ENCODE results near the gene MATR3.
A peak's percentile ranks its signal among the peaks of the same experiment; 100 is the strongest.
"Not testable (repeated sequence)": the region's sequence is repeated elsewhere in the genome, so short reads cannot be mapped to it uniquely, and the experiment has no call there.

The MATR3 gene, protein sequence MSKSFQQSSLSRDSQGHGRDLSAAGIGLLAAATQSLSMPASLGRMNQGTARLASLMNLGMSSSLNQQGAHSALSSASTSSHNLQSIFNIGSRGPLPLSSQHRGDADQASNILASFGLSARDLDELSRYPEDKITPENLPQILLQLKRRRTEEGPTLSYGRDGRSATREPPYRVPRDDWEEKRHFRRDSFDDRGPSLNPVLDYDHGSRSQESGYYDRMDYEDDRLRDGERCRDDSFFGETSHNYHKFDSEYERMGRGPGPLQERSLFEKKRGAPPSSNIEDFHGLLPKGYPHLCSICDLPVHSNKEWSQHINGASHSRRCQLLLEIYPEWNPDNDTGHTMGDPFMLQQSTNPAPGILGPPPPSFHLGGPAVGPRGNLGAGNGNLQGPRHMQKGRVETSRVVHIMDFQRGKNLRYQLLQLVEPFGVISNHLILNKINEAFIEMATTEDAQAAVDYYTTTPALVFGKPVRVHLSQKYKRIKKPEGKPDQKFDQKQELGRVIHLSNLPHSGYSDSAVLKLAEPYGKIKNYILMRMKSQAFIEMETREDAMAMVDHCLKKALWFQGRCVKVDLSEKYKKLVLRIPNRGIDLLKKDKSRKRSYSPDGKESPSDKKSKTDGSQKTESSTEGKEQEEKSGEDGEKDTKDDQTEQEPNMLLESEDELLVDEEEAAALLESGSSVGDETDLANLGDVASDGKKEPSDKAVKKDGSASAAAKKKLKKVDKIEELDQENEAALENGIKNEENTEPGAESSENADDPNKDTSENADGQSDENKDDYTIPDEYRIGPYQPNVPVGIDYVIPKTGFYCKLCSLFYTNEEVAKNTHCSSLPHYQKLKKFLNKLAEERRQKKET

DNA sequence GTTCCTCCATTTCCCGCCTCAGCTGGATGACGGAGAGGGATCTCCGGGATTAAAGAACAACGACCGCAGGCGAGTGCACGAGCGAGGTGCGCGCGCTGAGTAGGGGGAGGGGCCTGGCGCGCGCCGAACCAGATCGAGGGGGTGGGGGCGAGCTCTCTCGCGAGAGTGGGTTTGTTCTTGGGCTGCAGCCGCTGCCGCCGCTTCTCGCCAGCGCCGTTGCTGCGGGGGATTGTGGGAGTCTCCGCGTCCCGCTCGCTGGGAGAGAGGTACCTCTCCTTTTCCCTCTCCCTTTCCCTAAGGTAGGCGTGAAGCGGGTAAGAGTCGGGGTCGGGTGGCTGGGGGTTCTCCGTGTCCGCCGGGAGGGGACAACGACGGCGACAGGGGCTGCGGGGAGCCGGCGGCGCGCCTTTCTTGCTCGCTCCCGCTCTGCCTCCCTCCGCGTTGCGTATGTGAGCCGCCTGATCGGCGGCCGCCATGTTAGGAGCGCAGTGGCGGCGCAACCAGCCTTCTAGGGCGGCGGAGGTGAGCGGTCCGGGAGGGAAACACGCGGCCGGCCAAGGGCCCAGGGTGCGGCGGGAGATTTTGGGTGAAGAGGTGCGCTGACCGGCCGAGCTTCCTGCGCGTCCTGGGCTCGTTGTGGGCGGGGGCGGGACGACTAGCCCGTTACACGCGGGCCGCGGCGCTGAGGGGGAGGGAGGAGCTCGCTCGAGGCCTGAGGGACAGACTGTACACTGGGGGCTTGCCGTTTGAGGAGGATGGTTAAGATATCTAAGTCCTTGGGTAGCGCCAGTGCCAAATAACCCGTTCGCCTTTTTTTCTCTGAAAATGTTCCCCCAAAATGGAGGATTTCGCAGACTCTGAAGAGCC lies at the start of gene MATR3:
TSS of gene MATR3 (plus strand) at position 234 of the 867 bp plus-strand sequence. CDS start 13,676 bp downstream, outside the sequence.
- DNase-seq: peak; percentile 97

DNA sequence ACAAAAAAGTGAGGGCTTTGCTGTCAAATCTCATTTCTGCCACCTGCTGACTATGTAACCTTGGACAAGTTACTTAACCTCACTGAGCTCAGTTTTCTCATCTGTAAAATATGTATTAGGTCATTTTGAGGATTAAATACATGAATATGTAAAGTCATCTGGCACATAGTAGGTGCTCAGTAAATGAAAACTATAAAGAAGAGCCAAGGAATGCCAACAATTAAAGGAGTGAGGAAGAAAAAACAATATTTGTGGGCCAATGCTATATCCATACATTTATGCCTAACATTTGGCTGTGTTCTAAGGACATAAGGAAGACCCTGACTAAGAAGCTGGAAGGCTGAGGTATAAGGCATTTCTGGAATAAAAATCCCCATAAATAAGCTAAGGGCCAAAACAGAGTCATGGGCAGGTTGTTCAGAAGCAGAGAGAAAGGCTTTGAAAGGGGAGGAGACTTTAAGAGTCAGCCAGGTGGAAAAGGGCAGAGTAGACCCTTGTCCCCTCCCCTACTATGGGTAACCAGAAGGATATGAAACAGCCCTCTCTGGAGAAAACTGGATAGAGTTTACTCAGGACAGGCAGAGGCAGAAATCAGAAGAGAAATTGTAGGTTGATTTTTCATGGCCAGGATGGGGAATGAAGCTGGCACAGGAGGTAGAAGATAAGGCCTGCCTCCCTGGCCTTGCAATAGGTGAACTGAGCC lies 47.8 kb upstream of the MATR3 start:
- peak; percentile 38 for DNase-seq

DNA sequence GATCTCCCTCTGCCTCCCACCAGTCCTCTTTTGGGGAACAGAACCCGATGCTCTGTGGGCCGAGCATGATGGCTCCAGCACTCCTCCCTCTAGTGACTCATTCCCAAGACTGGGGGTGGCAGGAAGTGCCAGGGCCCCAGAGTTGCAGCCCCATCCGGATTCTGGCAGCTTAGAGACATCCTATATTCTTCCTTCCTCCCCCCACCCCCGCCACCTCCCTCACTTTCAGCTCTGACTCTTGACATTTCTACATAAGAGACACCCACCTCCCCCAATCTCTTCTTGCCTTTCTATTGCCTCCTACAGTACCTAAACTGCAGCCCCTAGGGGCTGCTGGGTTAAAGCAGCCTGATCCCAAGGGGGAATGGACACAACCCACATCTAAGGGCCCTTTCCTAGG lies 47.1 kb upstream of the MATR3 start:
- peak; percentile 77 for DNase-seq

DNA sequence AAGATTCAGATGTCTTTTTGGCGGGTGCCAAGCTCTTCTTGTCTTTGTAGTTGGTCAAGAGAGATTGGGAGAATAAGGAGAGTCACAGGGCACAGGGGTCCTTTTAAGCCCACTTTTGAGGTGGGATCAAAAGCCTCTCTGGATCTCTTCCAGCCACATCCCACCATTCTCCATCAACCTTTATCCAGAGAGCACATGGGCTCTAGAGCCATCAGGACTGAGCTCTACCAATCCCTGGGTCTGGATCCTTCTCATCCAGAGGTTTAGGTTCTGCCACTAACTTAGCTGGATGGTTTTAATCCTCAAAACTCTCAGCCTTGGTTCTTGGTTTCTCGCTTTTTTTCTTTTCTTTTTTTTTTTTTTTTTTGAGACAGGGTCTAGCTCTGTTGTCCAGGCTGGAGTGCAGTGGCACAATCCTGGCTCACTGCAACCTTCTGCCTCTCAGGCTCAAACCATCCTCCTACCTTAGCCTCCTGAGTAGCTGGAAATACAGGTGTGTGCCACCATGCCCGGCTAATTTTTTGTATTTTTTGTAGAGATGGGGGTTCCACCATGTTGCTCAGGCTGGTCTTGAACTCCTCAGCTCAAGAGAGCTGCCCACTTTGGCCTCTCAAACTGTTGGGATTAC lies 44.6 kb upstream of the MATR3 start:
- no peak for DNase-seq

DNA sequence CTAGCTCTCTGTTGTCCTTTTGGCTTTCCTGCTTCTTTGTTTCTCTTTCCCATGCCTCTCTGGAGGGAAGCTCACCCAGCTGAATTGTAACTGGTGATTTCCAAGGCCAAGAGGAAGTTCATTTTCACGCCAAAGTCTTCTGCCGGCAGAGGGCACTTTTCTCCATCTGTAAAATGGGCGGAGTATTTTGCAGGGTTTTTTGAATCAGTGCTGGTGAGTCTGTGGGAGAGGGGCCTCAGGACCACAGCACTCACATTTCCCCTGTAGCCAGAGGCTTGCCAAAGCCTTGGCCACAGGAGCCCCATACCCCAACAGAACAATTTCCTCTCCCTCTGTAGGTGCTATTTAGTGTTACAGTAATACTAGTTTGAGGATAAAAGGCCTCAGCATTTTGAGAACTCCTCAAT lies 42.3 kb upstream of the MATR3 start:
- no peak for DNase-seq

DNA sequence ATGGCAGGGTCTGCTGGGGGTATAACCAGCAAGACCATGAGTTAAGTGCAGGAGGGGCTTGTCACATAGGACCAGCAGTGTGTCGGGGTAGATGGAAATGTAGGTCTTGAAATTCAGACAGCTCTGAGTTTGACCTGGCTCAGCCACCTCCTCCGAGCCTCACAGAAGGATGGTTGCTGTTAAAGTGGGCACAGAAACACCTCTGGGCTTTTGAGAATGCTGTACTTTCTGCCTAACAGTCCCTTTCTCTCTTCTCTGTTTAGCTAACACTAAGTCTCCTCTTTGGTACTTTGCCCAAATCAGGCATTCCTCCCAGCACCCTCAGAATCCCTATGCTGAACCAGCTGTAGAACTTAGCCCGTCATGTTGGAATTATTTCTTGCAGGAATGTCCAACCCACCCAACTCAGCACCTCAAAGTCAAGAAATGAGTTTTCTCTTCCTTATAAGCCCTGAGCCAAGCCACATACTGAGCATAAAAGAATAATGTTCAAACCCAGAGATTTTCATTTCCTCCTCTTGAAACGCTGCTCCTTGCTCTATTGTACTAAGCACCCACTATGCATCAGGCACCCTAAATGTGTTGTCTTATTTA lies 41.7 kb upstream of the MATR3 start:
- DNase-seq: no peak

DNA sequence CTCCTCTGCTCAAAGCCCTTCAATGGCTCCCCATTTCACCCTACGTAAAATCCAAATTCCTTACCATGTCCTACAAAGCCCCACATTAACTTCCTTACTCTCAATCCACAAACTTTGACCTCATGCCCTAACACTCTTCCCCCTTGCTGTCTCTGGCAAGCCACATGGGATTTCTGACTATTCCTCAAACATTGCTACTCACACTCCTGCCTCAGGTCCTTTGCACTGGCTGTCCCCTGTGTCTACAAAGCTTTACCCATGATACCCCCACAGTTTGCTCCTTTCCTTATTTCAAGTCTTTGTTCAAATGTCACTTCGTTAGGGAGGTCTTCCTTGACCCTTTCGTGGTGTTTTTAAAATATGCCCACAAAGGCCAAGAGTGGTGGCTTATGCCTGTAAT lies 40.4 kb upstream of the MATR3 start:
- DNase-seq: no peak

DNA sequence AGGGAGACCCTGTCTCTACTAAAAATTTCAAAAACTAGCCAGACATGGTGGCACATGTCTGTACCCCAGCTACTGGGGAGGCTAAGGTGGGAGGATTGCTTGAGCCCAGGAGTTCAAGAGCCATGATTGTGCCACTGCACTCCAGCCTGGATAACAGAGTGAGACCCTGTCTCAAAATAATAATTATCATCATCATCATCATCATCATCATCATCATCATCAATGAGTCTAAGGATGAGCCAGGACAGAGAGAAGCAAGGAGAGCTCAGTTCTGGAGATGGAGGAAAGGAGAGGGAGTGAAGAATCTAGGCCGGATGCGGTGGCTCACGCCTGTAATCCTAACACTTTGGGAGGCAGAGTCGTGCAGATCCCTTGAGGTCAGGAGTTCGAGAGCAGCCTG lies 36.7 kb upstream of the MATR3 start:
- no peak for DNase-seq

DNA sequence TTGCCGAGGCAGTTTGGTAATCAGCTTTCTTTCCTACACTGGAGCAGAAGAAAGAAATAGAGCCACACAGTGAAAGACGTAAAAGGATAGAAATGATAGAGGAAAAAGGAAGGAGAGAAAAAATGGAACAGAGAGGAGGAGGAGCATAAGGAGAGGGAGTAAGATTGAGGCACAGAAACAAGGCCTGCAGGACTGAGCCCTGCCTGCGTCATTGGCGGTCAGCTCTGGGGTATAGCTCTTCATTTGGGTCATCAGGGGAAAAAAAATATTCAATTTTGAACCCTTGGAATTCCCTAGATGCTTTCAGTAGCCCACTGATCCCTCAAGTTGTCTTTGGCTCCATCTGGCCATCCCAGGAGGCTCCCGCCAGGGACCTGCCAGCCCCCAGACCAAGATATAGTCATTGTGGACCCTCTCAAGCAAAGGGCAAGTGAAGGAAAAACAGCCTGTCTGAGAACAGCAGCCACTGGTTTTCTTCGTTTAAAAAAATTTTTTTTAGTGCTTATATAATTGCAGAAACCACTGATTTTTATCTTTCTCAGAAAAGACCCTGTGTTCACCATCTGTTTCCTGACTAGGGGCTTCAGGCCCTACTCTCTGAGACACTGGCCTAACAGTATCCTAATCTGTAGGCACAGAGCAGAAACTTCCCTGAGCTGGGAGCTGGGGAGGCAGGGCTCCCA lies 31.3 kb upstream of the MATR3 start:
- no peak for DNase-seq

DNA sequence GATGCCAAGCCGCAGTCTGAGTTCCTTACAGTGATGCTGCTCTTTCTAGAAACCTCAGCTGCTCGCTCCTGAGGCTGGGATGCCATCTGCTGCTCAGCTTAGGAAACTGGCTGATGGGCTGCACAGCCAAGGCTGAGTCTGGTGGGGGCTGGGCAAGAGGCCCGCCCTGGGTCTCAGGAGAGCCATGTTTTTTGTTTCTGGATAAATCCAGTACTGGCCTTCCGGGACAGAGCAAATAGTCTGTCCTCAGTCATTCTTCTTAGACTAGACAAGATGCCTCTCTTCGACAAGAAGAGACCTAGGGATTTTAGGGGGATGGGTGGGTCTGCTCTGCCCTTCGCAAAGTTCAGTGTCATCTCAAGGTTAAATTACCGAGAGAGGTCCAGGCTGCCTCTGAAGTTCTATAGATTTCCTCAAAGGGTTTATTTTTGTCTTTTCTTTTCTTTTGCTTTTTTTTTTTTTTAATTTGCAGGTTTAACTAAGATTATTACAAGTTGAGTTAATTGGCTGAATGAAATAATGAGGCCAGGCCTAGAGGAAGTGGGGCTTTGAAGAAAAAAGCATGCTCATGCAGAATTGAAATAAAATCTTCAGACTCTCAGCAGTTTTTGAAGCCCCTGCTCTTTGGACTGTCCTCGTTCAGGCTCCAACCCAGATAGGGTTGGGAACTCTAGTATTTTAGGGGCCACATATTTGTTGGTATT lies 30.6 kb upstream of the MATR3 start:
- peak; percentile 87 for DNase-seq

DNA sequence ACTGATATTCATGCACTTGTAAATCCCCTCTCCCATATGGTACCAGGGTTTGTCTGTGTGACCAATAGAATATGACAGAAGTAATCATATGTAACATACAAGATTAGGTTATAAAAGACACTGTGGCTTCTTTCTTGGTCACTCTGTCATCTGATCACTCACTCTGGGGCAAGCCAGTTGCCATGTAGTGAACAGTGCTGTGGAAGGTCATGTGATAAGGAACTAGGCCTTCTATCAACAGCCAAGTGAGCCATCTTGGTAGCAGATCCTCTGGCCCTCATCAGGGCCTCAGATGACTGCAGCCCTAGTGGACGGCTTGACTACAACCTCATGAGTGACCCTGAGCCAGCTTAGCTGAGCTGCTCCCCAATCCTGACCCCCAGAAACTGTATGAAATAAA lies 30.0 kb upstream of the MATR3 start:
- no peak for DNase-seq

DNA sequence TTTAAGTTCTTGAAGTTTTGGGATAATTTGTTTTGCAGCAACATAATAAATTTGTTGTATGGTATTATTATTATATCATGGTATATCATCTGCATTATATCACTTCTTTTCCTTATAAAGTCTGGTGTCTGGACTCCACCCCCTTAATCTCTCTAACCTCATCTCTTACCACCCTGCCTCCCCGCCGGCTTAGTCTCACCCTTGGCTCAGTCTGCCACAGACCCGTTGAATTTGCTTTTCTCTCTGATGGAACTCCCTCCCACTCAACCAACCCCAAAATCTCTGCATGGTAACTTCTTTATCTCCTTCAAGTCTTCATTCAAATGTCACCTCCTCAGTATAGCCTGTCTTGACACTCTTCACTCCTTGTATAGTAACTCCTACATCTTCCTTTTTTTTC lies 29.6 kb upstream of the MATR3 start:
- DNase-seq: no peak

DNA sequence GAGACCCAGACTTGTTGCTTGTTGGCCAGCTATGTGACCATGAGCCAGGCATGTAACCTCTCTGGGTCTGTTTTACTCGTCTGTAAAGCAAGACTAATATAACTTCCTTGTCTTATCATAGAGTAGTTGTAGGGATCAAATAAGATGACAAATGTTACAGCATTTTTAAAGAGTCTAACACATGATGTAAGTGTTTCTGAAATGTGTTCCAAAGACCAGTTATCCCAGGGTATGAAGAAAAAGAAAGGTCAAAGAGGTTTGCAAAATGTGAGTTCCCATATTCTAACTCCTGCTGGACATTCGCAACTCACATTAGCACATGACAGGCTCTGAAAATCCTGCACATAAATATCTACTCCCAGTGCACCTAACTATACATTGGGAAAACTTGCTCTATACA lies 28.5 kb upstream of the MATR3 start:
- no peak for DNase-seq

DNA sequence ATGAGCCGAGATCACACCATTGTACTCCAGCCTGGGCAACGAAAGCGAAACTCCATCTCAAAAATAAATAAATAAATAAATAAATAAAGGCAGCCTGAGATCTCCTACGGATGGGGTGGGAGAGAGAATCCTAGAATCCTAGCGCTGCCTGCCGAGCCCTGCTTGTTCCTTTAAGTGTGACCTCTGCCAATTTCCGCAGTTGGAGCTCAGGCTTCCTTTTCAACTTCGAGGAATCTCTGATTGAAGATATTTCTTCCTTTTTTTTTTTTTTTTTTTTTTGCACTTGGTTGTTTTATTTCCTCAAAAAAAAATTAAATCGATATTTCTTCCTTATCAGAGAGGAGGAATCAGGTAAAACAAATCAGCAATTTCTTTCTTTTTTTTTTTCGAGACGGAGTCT lies 27.3 kb upstream of the MATR3 start:
- DNase-seq: no peak

DNA sequence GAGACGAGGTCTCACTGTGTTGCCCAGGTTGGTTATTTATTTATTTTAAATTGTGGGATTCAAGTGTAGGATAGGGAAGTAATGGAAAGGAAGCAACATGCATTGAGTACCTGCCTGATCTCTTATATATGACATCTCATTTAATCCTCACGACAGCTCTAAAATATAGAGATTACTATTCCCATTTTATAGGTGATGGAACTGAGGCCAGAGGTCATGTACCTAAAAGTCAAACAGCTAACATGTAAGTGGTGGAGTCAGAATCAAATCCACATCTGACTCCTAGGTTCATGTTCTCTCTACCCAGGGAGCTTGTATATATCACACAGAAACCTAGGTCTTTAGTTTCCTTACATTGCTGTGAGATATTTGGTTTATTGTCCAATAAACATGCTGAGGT lies 26.1 kb upstream of the MATR3 start:
- DNase-seq: no peak

DNA sequence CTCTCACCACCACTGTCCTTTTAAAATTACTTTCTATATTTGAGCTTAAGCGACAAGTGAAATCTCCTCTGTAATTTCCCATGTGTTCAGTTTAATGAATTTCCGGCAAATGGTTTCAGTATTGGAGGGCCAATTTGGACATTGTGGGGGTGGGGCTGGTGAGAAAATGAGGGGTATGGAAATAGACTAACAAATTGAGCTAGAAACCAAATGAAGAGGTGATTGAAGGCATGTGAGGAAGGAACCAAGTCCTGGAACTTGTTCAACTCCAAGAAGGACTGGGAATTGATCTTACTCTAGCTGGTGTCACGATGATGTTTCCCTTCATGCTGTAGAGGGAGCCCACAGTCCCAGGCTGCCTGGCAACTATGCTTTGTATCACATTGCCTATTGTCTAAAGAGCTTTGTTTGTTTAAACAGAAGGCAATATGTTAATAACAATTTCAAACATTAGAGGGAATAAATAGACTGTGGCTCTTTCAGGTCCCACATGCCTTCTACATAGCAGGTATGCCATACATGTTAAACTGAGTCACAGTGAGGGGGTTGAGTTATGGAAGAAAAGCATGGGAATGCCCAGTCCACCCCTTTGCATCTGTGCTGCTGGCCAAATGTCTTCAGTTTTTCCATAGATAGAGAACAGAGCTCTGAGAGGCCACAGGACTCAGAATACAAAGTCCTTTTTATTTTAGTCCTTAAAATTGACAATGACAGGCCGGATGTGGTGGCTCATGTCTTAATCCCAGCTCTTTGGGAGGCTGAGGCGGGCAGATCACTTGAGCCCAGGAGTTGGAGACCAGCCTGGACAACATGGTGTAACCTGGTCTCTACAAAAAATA lies 25.0 kb upstream of the MATR3 start:
- no peak for DNase-seq

DNA sequence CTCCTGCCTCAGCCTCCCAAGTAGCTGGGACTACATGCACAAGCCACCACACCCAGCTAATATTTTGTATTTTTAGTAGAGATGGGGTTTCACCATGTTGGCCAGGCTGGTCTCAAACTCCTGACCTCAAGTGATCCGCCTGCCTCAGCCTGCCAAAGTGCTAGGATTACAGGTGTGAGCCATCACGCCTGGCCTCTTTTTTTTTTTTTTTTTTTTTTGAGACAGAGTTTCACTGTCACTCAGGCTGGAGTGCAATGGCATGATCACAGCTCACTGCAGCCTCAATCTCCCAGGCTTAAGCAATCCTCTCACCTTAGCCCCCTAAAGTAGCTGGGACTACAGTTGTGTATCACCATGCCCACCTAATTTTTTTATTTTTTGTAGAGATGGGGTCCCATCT lies 22.8 kb upstream of the MATR3 start:
- not testable (repeated sequence) for DNase-seq

DNA sequence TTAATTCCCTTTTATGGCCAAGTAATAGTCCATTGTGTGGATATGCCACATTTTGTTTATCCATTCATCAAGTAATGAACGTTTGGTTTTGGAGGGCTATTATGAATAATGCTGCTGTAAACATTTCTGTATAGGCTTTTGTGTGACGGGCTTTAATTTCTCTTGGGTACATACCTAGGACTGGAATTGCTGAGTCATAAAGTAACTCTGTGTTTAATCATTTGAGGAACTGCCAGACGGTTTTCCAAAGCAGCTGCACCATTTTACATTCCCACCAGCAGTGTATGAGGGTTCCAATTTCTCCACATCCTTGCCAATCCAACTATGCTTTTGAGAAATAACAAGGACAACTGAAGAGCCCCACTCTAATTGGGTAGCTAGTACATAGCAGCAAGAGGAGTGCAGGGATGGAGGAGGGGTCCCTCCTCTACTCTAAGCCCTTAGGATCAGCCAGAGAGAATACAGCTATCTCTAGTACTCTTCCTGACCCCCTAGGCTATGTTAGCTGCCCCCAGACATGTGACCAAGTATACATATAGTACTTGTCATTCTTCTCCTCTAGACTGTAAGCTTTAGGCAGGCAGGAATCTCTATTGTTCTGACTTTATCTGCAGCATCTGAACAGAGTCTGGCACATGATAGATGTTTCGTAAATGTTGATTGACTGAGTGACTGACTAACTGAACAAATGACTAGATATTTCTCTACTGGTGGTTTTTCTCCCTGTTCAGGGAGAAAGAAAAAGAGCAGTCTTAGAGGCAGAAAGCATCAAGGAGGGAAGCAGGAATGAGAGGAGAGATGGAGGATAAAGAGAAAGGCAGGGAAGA lies 22.1 kb upstream of the MATR3 start:
- peak; percentile 97 for DNase-seq

Data from HCEC 1CT (cell line).